Duodenal mucosa (tissue), 2 donors: ENCODE measurements around the gene ATG101.
"Not testable (repeated sequence)": the region's sequence is repeated elsewhere in the genome, so short reads cannot be mapped to it uniquely, and the experiment has no call there.

Source experiments
- H3K27ac ChIP-seq: one replicate; pipeline ENCODE4 v1.7.0; 2013; ENCODE audit warnings: low read depth, low read length
- H3K27me3 ChIP-seq, 2 donors: one replicate each; pipeline ENCODE4 v1.7.0; 2013; ENCODE audit warnings: low read length in 2 of 2, control low read depth in 1 of 2; ENCODE audit not compliant: insufficient read depth in 2 of 2, control insufficient read depth in 1 of 2
- H3K36me3 ChIP-seq, 2 donors: one replicate each; pipeline ENCODE4 v1.7.0; 2013; ENCODE audit warnings: low read length in 2 of 2, control low read depth in 1 of 2; ENCODE audit not compliant: insufficient read depth in 2 of 2, control insufficient read depth in 1 of 2
- H3K4me1 ChIP-seq, 2 donors: one replicate each; pipeline ENCODE4 v1.7.0; 2013; ENCODE audit warnings: low read length in 2 of 2, control low read depth in 1 of 2; ENCODE audit not compliant: insufficient read depth in 2 of 2, control insufficient read depth in 1 of 2
- H3K4me3 ChIP-seq, 2 donors: one replicate each; pipeline ENCODE4 v1.7.0; 2013; ENCODE audit warnings: low read length in 2 of 2, low read depth in 1 of 2
- H3K9ac ChIP-seq, 2 donors: one replicate each; pipeline ENCODE4 v1.7.0; 2013; ENCODE audit warnings: low read length in 2 of 2, low read depth in 1 of 2
- H3K9me3 ChIP-seq, 2 donors: one replicate each; pipeline ENCODE4 v1.7.0; 2013; ENCODE audit warnings: low read length in 2 of 2, control low read depth in 1 of 2; ENCODE audit not compliant: control insufficient read depth in 1 of 2

ATG101 gene

DNA sequence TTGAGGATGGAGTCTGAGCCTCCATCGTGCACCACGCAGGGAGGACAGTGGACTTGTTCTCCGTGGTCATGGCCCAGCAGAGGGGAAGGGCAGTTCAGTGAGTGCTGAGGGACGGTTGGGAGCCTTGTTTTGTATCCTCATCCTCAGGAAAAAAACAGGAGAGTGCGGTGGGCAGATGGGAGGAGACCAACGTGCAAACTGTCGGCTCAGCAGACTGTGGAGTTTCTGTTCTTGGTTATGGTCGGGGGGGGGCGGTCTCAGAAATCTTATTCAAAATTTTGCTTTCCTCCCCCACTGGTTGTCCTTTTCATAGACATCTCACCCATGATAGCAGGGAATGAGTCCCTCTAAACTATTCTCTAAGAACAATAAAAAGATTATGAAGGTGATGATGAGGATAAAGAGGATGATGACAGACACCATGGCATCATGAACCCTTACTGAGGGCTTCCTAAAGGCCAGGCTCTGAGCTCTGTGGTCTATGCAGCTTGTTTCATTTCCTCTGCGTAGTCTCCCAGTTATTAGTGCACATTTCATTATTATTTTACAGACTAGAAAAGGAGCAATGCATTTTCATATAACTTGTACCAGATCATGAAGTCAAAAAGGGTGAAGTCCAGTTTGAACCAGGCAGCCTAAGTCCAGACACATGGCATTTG, 34.8 kb downstream of the ATG101 start:
- not testable (repeated sequence) for H3K9me3 ChIP-seq, H3K36me3 ChIP-seq, H3K4me1 ChIP-seq, H3K27ac ChIP-seq, H3K9ac ChIP-seq, H3K27me3 ChIP-seq, H3K4me3 ChIP-seq

DNA sequence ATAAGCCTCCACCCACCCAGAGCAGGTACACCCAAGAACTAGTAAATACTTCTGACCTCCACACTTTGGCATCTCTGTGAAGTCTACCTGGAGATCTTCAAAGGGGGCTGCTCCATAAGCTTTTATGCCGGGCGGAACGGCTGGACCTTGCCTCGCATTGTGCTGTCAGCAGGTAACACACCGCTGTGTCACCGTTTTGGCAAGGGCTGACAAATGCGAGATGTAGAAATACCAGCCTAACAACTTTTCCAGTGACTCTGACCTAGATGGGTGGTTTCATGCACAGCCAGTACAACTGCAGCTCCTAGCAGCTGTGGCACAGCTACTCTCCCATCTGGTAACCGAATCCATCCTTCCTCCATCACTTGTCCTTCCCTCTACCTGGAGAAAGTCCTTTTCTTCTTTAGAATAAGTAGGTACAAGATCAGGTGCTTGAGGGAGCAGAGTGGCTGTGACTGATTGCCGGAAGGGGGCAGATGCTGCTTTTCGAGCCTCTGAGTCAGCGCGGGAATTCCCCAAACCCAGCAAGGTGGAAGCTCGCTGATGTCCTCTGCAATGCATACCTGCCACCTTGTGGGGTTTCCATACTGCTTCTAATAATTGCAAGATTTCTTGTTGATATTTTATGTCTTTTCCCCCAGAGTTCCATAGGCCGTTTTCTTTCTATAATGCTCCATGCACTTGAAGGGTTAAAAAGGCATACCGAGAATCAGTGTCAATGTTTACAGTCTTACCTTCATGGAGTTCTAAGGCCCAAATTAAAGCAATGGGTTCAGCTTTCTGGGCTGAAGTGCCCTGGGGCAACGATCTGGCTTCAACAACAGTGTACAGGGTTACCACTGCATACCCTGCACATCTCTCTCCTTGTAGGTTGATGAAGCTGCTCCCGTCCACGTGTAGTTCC, 46.7 kb downstream of the ATG101 start:
- H3K9ac ChIP-seq, H3K4me3 ChIP-seq, H3K27ac ChIP-seq, H3K27me3 ChIP-seq, H3K9me3 ChIP-seq, H3K36me3 ChIP-seq: not testable (repeated sequence)
- peaks cover 8 to 24% of the 10 kb centered on the region in 2 donors for H3K4me1 ChIP-seq

DNA sequence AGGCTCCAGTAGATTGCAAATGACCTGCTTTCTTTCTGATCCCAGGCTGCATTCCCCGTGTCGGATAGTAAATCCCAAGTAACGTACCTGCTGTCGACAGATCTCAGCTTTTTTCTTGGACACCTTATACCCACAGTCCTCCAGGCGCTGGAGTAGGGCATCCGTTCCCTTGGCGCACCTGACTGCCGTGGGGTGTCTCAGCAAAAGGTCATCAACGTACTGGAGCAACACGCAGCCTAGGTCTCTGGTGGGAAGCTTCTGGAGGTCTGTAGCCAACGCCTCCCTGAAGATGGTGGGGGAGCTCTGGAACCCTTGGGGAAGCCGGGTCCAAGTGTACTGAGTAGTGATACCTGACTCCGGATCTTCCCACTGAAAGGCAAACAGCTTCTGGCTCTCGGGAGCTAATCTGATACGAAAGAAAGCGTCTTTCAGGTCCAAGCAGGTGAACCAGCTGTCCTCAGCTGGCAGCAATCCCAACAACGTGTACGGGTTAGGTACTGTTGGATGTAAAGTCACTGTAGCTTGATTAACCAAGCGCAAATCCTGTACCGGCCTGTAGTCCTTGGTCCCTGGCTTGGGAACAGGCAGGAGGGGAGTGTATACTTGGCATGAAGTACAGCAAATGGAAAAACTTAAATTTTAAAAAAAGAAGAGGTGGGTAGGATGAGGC, 48.2 kb downstream of the ATG101 start:
- not testable (repeated sequence) for H3K36me3 ChIP-seq, H3K27me3 ChIP-seq, H3K27ac ChIP-seq, H3K9me3 ChIP-seq, H3K4me3 ChIP-seq, H3K9ac ChIP-seq
- H3K4me1 ChIP-seq = peaks cover 8 to 24% of the 10 kb centered on the region in 2 donors

DNA sequence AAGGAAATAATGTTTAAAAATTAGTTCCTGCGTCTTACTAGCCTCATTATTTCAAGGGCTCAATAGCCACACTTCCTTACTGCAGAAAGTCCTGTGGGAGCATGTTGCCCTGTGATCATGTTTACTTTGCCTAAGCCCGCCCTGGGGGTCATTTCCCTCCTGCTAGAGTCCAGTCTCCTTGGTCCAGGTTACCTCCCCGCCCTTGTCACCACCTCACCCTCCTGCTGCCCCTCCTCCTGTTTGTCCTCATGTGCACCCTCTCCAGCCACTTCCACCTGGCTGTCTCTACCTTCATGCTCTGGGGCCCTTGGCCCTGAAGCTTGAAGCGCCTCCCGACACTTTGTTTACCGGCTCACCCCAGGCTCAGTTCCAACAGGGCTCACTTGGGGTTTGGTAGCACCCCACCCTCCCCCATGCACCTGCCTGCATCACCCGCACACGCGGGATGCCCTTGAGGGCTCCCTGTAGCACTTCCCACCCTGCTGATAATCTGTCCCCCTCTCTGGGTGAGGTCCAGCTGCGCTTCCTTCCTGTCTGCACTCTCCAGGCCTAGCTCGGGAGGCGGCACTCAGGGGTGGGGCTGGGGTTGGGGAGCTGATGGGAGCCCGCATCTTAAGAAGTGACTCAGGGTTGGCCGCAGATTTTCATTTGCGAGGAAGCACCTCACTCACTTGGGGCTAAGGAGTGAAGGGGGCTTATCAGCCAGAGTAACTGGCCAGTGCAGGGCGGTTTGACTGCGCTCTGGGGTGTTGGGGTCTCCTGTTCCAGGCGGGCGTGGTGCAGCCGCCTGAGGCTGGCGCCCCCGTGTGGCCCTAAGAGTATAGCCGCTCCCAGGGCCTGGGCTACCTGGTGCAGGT, 49.8 kb downstream of the ATG101 start:
- peaks cover 5 to 6% of the 10 kb centered on the region in 2 donors for H3K27me3 ChIP-seq
- peaks cover 8 to 24% of the 10 kb centered on the region in 2 donors for H3K4me1 ChIP-seq
- no peaks in the 10 kb centered on the region for H3K9me3 ChIP-seq
- H3K36me3 ChIP-seq = no peaks in the 10 kb centered on the region
- H3K4me3 ChIP-seq = peak overlapping the region in 1 of 2 donors; percentile 40
- no peak overlapping the region for H3K27ac ChIP-seq
- H3K9ac ChIP-seq = no peak overlapping the region

DNA sequence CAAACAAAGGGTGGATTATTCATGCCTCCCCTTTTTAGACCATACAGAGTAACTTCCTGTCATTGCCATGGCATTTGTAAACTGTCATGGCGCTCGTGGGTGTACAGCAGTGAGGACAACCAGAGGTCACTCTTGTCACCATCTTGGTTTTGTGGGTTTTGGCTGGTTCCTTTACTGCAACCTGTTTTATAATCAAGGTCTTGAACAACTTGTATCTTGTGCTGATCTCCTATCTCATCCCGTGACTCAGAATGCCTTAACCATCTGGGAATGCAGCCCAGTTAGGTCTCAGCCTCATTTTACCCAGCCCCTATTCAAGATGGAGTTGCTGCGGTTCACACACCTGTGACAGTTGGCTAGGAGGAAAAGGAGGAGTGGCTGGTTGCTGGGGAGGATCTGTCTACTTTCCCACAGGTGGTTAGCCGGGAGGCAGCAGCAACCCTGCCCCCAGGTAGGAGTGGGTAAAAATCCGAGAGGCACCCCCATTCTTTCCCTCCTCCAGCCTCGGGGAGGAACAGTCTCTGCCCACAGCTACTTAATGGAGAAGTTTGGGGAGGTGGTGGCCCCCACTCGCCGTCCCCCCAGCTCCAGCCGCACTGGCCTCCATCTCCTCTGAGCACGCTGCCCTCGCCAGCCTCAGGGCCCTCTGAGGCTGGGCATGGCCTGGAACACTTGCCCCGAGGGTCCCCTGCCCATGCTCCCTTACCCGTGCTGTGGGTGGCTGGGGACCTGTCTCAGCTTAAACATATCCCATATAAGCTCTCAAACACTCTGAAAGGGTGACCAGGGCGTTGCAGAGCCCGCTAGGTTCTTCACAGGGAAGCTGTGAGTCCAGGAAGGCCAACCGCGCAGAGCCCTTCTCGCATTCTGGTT, 51.4 kb downstream of the ATG101 start:
- H3K36me3 ChIP-seq = no peaks in the 10 kb centered on the region
- H3K4me1 ChIP-seq = peaks cover 8 to 24% of the 10 kb centered on the region in 2 donors
- no peak overlapping the region for H3K4me3 ChIP-seq
- no peaks in the 10 kb centered on the region for H3K9me3 ChIP-seq
- peaks cover 5 to 6% of the 10 kb centered on the region in 2 donors for H3K27me3 ChIP-seq
- H3K27ac ChIP-seq = peak overlapping the region; percentile 33
- no peak overlapping the region for H3K9ac ChIP-seq

DNA sequence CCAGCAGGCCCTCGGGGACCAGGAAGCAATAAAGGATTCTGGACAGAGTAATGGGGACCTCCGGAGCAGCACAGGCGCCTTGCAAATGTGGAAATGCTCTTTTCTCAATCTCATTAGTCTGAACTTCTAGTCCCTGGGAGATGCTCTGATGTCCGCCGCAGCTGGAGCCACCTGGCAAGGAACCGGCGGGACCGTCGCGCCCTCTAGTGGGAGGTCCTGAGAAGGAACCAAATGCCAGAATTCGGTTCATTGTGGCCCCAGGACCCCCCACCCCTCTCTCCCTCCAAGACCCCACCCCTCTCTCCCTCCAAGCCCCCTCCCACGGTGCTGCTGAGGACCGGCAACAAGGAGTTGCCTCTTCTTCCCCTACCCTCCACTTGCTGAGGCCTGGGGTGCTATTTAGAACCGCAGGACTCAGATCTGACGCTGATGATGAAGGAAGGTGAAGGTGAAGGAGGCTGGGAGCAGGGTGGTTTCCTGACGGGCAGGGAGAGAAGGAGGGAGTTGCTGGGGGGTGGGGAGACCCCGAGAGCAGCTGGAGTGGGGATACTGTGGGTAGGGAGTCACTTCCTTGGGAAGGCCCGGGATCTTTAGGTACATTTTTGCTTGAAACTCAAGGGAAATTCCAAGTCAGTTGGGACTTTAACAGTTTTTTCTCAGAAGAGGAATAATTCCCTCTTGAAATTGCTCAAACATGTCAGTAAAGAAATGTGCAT, 52.2 kb downstream of the ATG101 start:
- Histone ChIP-seq H3K9ac (no peak overlapping the region), H3K27me3 (peaks cover 5 to 6% of the 10 kb centered on the region in 2 donors), H3K9me3 (no peaks in the 10 kb centered on the region), H3K27ac (peak overlapping the region; percentile 33), H3K4me1 (peaks cover 8 to 20% of the 10 kb centered on the region in 2 donors), H3K4me3 (no peak overlapping the region), H3K36me3 (no peaks in the 10 kb centered on the region)

DNA sequence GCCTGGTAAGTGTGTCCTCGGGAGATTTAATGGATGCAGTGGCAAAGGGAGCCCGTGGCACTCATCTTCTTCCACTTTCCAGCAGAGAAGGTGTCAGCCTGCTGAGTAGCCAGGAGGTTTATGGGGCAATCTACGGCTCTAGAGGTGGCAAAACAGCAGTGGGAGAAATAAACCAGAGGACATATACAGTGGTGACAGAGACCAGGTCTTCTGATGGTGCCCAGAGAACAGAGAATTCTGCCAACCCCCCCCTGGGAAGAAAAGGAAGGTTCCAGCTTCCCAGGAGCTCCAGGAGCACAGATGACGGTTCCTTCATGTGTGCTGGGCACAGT, 52.7 kb downstream of the ATG101 start:
- H3K4me1 ChIP-seq = peaks cover 8 to 20% of the 10 kb centered on the region in 2 donors
- H3K36me3 ChIP-seq = no peaks in the 10 kb centered on the region
- H3K27me3 ChIP-seq = peaks cover 5 to 6% of the 10 kb centered on the region in 2 donors
- H3K9me3 ChIP-seq = no peaks in the 10 kb centered on the region
- no peak overlapping the region for H3K27ac ChIP-seq
- no peak overlapping the region for H3K9ac ChIP-seq
- no peak overlapping the region for H3K4me3 ChIP-seq

DNA sequence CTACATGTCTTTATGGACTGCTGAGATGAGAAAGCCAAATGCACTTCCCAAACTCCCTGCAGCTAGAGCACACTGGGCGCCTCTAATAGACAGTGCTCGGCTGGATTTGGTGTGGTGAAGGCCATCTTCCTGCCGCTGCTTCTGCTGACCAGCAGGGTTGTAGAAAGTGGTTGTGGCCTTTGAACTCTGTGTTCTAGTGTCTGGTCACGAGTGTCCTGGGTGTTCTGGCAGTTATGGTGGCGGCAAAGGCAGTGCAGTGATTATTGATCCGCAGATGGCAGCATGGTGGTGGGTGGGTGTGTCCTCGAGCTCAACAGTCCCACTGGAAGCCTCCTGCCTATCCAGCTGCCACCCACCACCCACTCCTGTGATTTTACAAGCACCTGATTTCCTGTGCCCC, 53.1 kb downstream of the ATG101 start:
- H3K9me3 ChIP-seq = no peaks in the 10 kb centered on the region
- H3K4me1 ChIP-seq = peaks cover 8 to 20% of the 10 kb centered on the region in 2 donors
- H3K4me3 ChIP-seq = no peak overlapping the region
- peaks cover 5 to 6% of the 10 kb centered on the region in 2 donors for H3K27me3 ChIP-seq
- no peak overlapping the region for H3K27ac ChIP-seq
- H3K36me3 ChIP-seq = no peaks in the 10 kb centered on the region
- no peak overlapping the region for H3K9ac ChIP-seq
